Fibroblast of the aortic adventitia (primary cell): ENCODE data around the gene PGAM1. TPM values are rescaled to one million over a fixed set of nuclear protein-coding genes. Genes with fewer than 3 reads are reported as not detected.

Experiments used
- DNase-seq: peaks from one replicate; pipeline ENCODE4 v3.0.0-alpha.2; 2010; ENCODE audit warnings: low read depth
- H3K4me3 ChIP-seq: 2 replicates; pipeline ENCODE4 v1.5.1; 2011; ENCODE audit warnings: low read depth, mild to moderate bottlenecking, control low read depth, low read length, moderate library complexity
- CTCF ChIP-seq: IDR thresholded peaks from 2 replicates; pipeline ENCODE4 v1.5.1; 2011; ENCODE audit warnings: mild to moderate bottlenecking, low read length, control low read depth, inconsistent platforms; ENCODE audit not compliant: insufficient read depth
- total RNA-seq: library from RNA; depleted of rRNA; stranded (reverse); fragments of >200 nt; gene quantifications from 2 replicates; pipeline ENCODE4 v1.2.3, GENCODE V29; 2012; ENCODE audit warnings: low replicate concordance

PGAM1 gene
- total RNA-seq, 1 donor, result 362 TPM

- TF ChIP-seq CTCF, result no peak
- H3K4me3 ChIP-seq, result peak overlapping the region; percentile 96
- peak; percentile 11 for DNase-seq
These were observed 982 bp downstream of the PGAM1 start for GRCh38 chr10:97426776-97427570.

- H3K4me3 ChIP-seq, result peak overlapping the region; percentile 96
- no peak for TF ChIP-seq CTCF
- DNase-seq, result peak; percentile 31
These were observed 1.7 kb downstream of the PGAM1 start for GRCh38 chr10:97427571-97428179.

DNA sequence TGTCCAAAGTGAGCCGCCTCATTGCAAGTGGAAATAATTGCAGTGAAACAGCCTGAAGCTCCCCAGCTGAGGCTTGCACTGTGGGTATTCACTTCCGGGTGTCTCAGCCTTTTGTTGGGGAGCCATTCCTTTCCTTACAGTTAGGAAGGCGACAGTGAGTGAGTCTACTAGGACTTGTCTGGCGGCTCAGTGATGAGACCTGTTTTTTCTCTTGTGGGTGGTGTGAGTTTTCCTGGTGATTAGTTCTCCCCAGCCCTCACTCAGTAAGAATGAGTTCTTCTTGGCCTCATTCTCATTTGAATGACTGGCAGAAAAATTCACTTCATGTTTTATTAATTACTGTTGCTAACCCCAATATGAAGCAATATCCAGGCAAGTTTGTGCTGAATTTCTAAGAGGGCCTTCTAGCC is 2.6 kb downstream of the PGAM1 start:
- peak overlapping the region; percentile 54 for H3K4me3 ChIP-seq
- no peak for TF ChIP-seq CTCF
- DNase-seq, result peak; percentile 27

- H3K4me3 ChIP-seq, result no peak overlapping the region
- TF ChIP-seq CTCF, result no peak
- DNase-seq, result no peak
These were observed 8.1 kb downstream of the PGAM1 start for GRCh38 chr10:97434055-97434454.

DNA sequence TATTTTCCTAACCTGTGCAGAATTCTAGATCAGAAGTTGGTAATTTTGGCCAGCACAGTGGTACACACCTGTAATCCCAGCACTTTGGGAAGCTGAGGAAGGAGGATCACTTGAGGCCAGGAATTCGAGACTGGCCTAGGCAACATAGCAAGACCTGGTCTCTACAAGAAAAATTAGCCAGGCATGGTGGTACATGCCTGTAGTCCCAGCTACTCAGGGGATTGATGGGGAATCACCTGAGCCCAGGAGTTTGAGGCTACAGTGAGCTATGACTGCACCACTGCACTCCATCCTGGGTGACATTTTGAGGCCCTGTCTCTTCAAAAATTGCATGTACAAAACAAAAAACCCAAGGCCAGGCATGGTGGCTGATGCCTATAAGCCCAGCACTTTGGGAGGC is 8.6 kb downstream of the PGAM1 start:
- DNase-seq, result no peak
- no peak overlapping the region for H3K4me3 ChIP-seq
- TF ChIP-seq CTCF, result no peak

- DNase-seq, result no peak
- no peak for TF ChIP-seq CTCF
- no peak overlapping the region for H3K4me3 ChIP-seq
These were observed 9.2 kb downstream of the PGAM1 start for GRCh38 chr10:97435211-97435610.
